Stomach (tissue), 4 donors: ENCODE data around the gene SLC29A3.

Experiments
- CTCF ChIP-seq, 7 experiments: fragments of 450-650 bp in 4 of 7; fragments of 200-600 bp in 3 of 7; sonication (generic) in 3 of 7; IDR thresholded peaks; one replicate each; pipeline ENCODE4 v1.5.1; 2016 to 2019; ENCODE audit warnings: antibody characterized with exemption in 7 of 7, control low read depth in 2 of 7, mild to moderate bottlenecking in 1 of 7
- POLR2A ChIP-seq, 4 donors: fragments of 450-650 bp; IDR thresholded peaks; one replicate each; pipeline ENCODE4 v1.6.1; 2016; ENCODE audit warnings: antibody characterized with exemption in 4 of 4, control low read depth in 2 of 4, mild to moderate bottlenecking in 1 of 4, moderate library complexity in 1 of 4

- TF ChIP-seq CTCF (IDR thresholded peaks at IDR 0.05) = no peak
- TF ChIP-seq POLR2A (IDR thresholded peaks at IDR 0.05) = no peak
These were observed 9.1 kb upstream of the SLC29A3 start for GRCh38 chr10:71309919-71310318.
